GM18508 (cell line): Measurements from ENCODE around the gene SNAP47.

Source experiments
- ATAC-seq: cut with Tn5 transposase; IDR thresholded peaks from one replicate; pipeline ENCODE4 v1.9.1; 2021; ENCODE audit warnings: moderate number of reproducible peaks; ENCODE audit not compliant: insufficient read depth, unreplicated experiment

The SNAP47 gene

GRCh38 chr1:227828786-227829185, 93.6 kb downstream of the SNAP47 start:
- ATAC-seq, result no peak
